GM23248 (cell line): ENCODE results near the gene PSENEN.

Source experiments
- EZH2 ChIP-seq: fragments of 200-600 bp; sonication (generic); IDR thresholded peaks from 2 replicates; pipeline ENCODE4 v1.6.1; 2018; ENCODE audit warnings: antibody characterized with exemption, mild to moderate bottlenecking; ENCODE audit not compliant: insufficient read depth, poor library complexity, severe bottlenecking
- EZH2phosphoT487 ChIP-seq: fragments of 200-600 bp; sonication (generic); IDR thresholded peaks from 2 replicates; pipeline ENCODE4 v1.6.1; 2018; ENCODE audit warnings: antibody characterized with exemption, moderate library complexity, mild to moderate bottlenecking, low read depth; ENCODE audit not compliant: insufficient read depth

- no peak for TF ChIP-seq EZH2
- no peak for TF ChIP-seq EZH2phosphoT487
These were observed 11.8 kb downstream of the PSENEN start for GRCh38 chr19:35757231-35757748.
